ENCODE measurements around the gene DEAF1. TPM values are rescaled to one million over a fixed set of nuclear protein-coding genes. Genes with fewer than 3 reads are reported as not detected.
A peak's percentile ranks its signal among the peaks of the same experiment; 100 is the strongest.

DEAF1 gene
- total RNA-seq, 1 experiment from 2014 or later: 31.9 TPM

- peaks cover 7% of the 10 kb centered on the region for H3F3A ChIP-seq (ENCODE audit: low read length, unreplicated experiment)
- peaks cover 8% of the 10 kb centered on the region; the same call in 1 of the 2 replicates for H3K79me2 ChIP-seq (ENCODE audit: low read length)
- no peaks in the 10 kb centered on the region for H3K27me3 ChIP-seq (ENCODE audit: low read length)
- 0 out of 2 replicates have a peak overlapping the region, but pooled peaks have one; percentile 7 for H3K9ac ChIP-seq (ENCODE audit: low read length)
- H3K27ac ChIP-seq (ENCODE audit: low read length): no peak overlapping the region
- no TSS peak for BruUV-seq (replicated peaks)
- peak overlapping the region; percentile 79 for H3K4me3 ChIP-seq (ENCODE audit: low read length)
- H3K4me2 ChIP-seq (ENCODE audit: low read length): peak overlapping the region; percentile 96
- no peaks in the 10 kb centered on the region for H3K9me3 ChIP-seq (ENCODE audit: low read length)
- ChIA-PET CTCF (no interaction called here), POLR2A (ENCODE audit: unreplicated experiment) (interaction anchor here (0.5 kb wide), 1 partner anchor 196 kb away, joined by 3 read pairs; no protein-coding TSS in a partner anchor)
- DNase-seq: peak; percentile 70
- H3K36me3 ChIP-seq (ENCODE audit: low read depth, low read length): peaks cover 26% of the 10 kb centered on the region
- TF ChIP-seq CTCF (conservative IDR thresholded peaks at IDR 0.05; ENCODE audit: low read depth, low read length) (no peak), EZH2phosphoT487 (IDR thresholded peaks at IDR 0.05; ENCODE audit: borderline replicate concordance, low read length) (no peak), EZH2 (IDR thresholded peaks at IDR 0.05; ENCODE audit: low read length, unreplicated experiment) (no peak)
- intact Hi-C loops (cut with micrococcal nuclease): loop anchor here (10.0 kb wide), 1 partner anchor 49 kb away; the partner anchor contains the start of genes LMNTD2 and RASSF7
- peaks cover 28% of the 10 kb centered on the region for H3K4me1 ChIP-seq (ENCODE audit: insufficient read depth, low read length)
- no peaks in the 10 kb centered on the region for H3K9me2 ChIP-seq (replicated peaks; ENCODE audit: low read length)
- peak; percentile 27 for ATAC-seq
- peaks cover 18% of the 10 kb centered on the region for H4K20me1 ChIP-seq (ENCODE audit: low read length)
- H2AFZ ChIP-seq (ENCODE audit: low read length): no peak overlapping the region
Observed at GRCh38 chr11:613369-613968, 81.6 kb downstream of the DEAF1 start.

GRCh38 chr11:612961-613300 lies 82.1 kb downstream of the DEAF1 start:
- intact Hi-C loops (cut with micrococcal nuclease): loop anchor here (10.0 kb wide), 1 partner anchor 48 kb away; the partner anchor contains the start of genes LMNTD2 and RASSF7
- no peak for ATAC-seq
- ChIA-PET CTCF (no interaction called here), POLR2A (ENCODE audit: unreplicated experiment) (no interaction called here)
- Histone ChIP-seq H3K36me3 (ENCODE audit: low read depth, low read length) (peaks cover 29% of the 10 kb centered on the region), H3K79me2 (ENCODE audit: low read length) (peaks cover 8% of the 10 kb centered on the region; the same call in 1 of the 2 replicates), H3K4me1 (ENCODE audit: insufficient read depth, low read length) (peaks cover 28% of the 10 kb centered on the region), H3K4me3 (ENCODE audit: low read length) (no peak overlapping the region), H3K4me2 (ENCODE audit: low read length) (no peak overlapping the region), H3K27me3 (ENCODE audit: low read length) (no peaks in the 10 kb centered on the region), H3K27ac (ENCODE audit: low read length) (no peak overlapping the region), H3F3A (ENCODE audit: low read length, unreplicated experiment) (peaks cover 7% of the 10 kb centered on the region), H3K9ac (ENCODE audit: low read length) (no peak overlapping the region), H4K20me1 (ENCODE audit: low read length) (peaks cover 18% of the 10 kb centered on the region), H3K9me3 (ENCODE audit: low read length) (no peaks in the 10 kb centered on the region), H3K9me2 (replicated peaks; ENCODE audit: low read length) (no peaks in the 10 kb centered on the region), H2AFZ (ENCODE audit: low read length) (no peak overlapping the region)
- DNase-seq: no peak
- TSS peak; percentile 1 for BruUV-seq (replicated peaks)
- TF ChIP-seq EZH2phosphoT487 (IDR thresholded peaks at IDR 0.05; ENCODE audit: borderline replicate concordance, low read length) (no peak), EZH2 (IDR thresholded peaks at IDR 0.05; ENCODE audit: low read length, unreplicated experiment) (no peak), CTCF (conservative IDR thresholded peaks at IDR 0.05; ENCODE audit: low read depth, low read length) (no peak)

Data from PC-3 (cell line).